Esophagus muscularis mucosa (tissue), 4 donors: ENCODE results near the gene DSTN.

Experiments
- CTCF ChIP-seq, 3 experiments: fragments of 200-600 bp in 2 of 3; fragments of 450-650 bp in 1 of 3; sonication (generic) in 2 of 3; IDR thresholded peaks; one replicate each; pipeline ENCODE4 v1.5.1; 2017 to 2019; ENCODE audit warnings: antibody characterized with exemption in 3 of 3, mild to moderate bottlenecking in 2 of 3, moderate library complexity in 1 of 3
- EP300 ChIP-seq: sonication (generic); formaldehyde crosslinking; IDR thresholded peaks from one replicate; pipeline ENCODE4 v1.6.1; 2017; ENCODE audit warnings: antibody characterized with exemption
- POLR2A ChIP-seq: fragments of 450-650 bp; IDR thresholded peaks from one replicate; pipeline ENCODE4 v1.6.1; 2017; ENCODE audit warnings: antibody characterized with exemption, moderate library complexity, mild to moderate bottlenecking, low read depth
- POLR2AphosphoS5 ChIP-seq, 2 donors: sonication (generic); formaldehyde crosslinking; IDR thresholded peaks; one replicate each; pipeline ENCODE4 v1.6.1; 2017; ENCODE audit warnings: antibody characterized with exemption in 2 of 2

GRCh38 chr20:17613328-17614175 lies 43.7 kb downstream of the DSTN start:
- TF ChIP-seq CTCF (IDR thresholded peaks at IDR 0.05) (no peak), POLR2AphosphoS5 (IDR thresholded peaks at IDR 0.05) (peak in 1 of 2 donors; percentile 10), POLR2A (no peak), EP300 (no peak)
